SJSA1 (cell line): ENCODE results near the gene PLBD2. TPM values are rescaled to one million over a fixed set of nuclear protein-coding genes. Genes with fewer than 3 reads are reported as not detected.

Experiments used
- DNase-seq, 2 experiments: peaks; one replicate each; pipeline ENCODE4 v3.0.0-alpha.2; 2015 to 2020; ENCODE audit warnings: low spot score in 2 of 2, low read depth in 1 of 2
- H3K27ac ChIP-seq: fragments of 250-450 bp; sonication (Bioruptor Pico); 2 replicates; pipeline ENCODE4 v1.5.1; 2020; ENCODE audit warnings: mild to moderate bottlenecking, moderate library complexity
- H3K27me3 ChIP-seq: fragments of 250-450 bp; sonication (Bioruptor Pico); replicated peaks from 2 replicates; pipeline ENCODE4 v1.5.1; 2020; ENCODE audit warnings: mild to moderate bottlenecking, moderate library complexity
- H3K36me3 ChIP-seq: fragments of 250-450 bp; sonication (Bioruptor Pico); 2 replicates; pipeline ENCODE4 v1.5.1; 2020; ENCODE audit warnings: mild to moderate bottlenecking
- H3K4me1 ChIP-seq: fragments of 250-450 bp; sonication (Bioruptor Pico); replicated peaks from 2 replicates; pipeline ENCODE4 v1.6.1; 2021; ENCODE audit warnings: mild to moderate bottlenecking
- H3K4me3 ChIP-seq: fragments of 250-450 bp; sonication (Bioruptor Pico); 2 replicates; pipeline ENCODE4 v1.5.1; 2020; ENCODE audit warnings: mild to moderate bottlenecking
- H3K9me3 ChIP-seq: fragments of 250-450 bp; sonication (Bioruptor Pico); replicated peaks from 2 replicates; pipeline ENCODE4 v1.5.1; 2020; ENCODE audit warnings: mild to moderate bottlenecking
- total RNA-seq: library from RNA; depleted of rRNA; stranded (reverse); fragments of >200 nt; shearing (Covaris generic); gene quantifications from 2 replicates; pipeline ENCODE4 v1.2.3, GENCODE V29; 2014

Gene PLBD2
- total RNA-seq, 1 experiment from 2014 or later = 11.8 TPM

- no peaks in the 10 kb centered on the region for H3K27me3 ChIP-seq
- no peaks in the 10 kb centered on the region for H3K4me1 ChIP-seq
- no peaks in the 10 kb centered on the region for H3K36me3 ChIP-seq
- no peak overlapping the region for H3K27ac ChIP-seq
- H3K9me3 ChIP-seq = no peaks in the 10 kb centered on the region
- no peak for DNase-seq
- H3K4me3 ChIP-seq = no peak overlapping the region
Observed at GRCh38 chr12:113413488-113413939, 55.1 kb downstream of the PLBD2 start.

- Histone ChIP-seq H3K27me3 (no peaks in the 10 kb centered on the region), H3K36me3 (no peaks in the 10 kb centered on the region), H3K4me3 (no peak overlapping the region), H3K9me3 (no peaks in the 10 kb centered on the region), H3K4me1 (no peaks in the 10 kb centered on the region), H3K27ac (no peak overlapping the region)
- DNase-seq = no peak
Observed at GRCh38 chr12:113414519-113415038, 56.2 kb downstream of the PLBD2 start.

- no peaks in the 10 kb centered on the region for H3K9me3 ChIP-seq
- H3K27ac ChIP-seq = no peak overlapping the region
- no peak overlapping the region for H3K4me3 ChIP-seq
- no peaks in the 10 kb centered on the region for H3K27me3 ChIP-seq
- no peaks in the 10 kb centered on the region for H3K36me3 ChIP-seq
- DNase-seq = no peak
- no peaks in the 10 kb centered on the region for H3K4me1 ChIP-seq
Observed at GRCh38 chr12:113416091-113416754, 57.8 kb downstream of the PLBD2 start.

- Histone ChIP-seq H3K4me3 (no peak overlapping the region), H3K27ac (no peak overlapping the region), H3K36me3 (no peaks in the 10 kb centered on the region), H3K27me3 (no peaks in the 10 kb centered on the region), H3K4me1 (peaks cover 5% of the 10 kb centered on the region), H3K9me3 (no peaks in the 10 kb centered on the region)
- DNase-seq = no peak
Observed at GRCh38 chr12:113418213-113418879, 60.0 kb downstream of the PLBD2 start.

GRCh38 chr12:113420996-113421595 lies 62.7 kb downstream of the PLBD2 start:
- H3K9me3 ChIP-seq = no peaks in the 10 kb centered on the region

GRCh38 chr12:113422030-113422885 lies 63.9 kb downstream of the PLBD2 start, which contains the start of gene SDSL:
Gene SDSL, plus strand, starts transcription at chr12:113422380. Its CDS starts 5,603 bp downstream, at chr12:113427983.
- Histone ChIP-seq H3K36me3 (no peaks in the 10 kb centered on the region), H3K4me1 (peaks cover 5% of the 10 kb centered on the region), H3K27me3 (no peaks in the 10 kb centered on the region), H3K9me3 (no peaks in the 10 kb centered on the region), H3K4me3 (peak within 1 kb of the TSS; percentile 51), H3K27ac (peak within 1 kb of the TSS; percentile 63)
- DNase-seq = peak; percentile 81 to 87

More at GRCh38 chr12:113420996-113421595, 62.7 kb downstream of the PLBD2 start:
- DNase-seq = no peak
- H3K4me1 ChIP-seq = peaks cover 5% of the 10 kb centered on the region
- no peak overlapping the region for H3K4me3 ChIP-seq
- no peak overlapping the region for H3K27ac ChIP-seq
- no peaks in the 10 kb centered on the region for H3K36me3 ChIP-seq
- H3K27me3 ChIP-seq = no peaks in the 10 kb centered on the region

GRCh38 chr12:113422886-113423669 lies 64.7 kb downstream of the PLBD2 start:
- DNase-seq = peak in 1 of 2 experiments; percentile 3
- peak overlapping the region; percentile 63; the same call in 1 of the 2 replicates for H3K27ac ChIP-seq
- peaks cover 5% of the 10 kb centered on the region for H3K4me1 ChIP-seq
- H3K9me3 ChIP-seq = no peaks in the 10 kb centered on the region
- H3K4me3 ChIP-seq = peak overlapping the region; percentile 51
- H3K36me3 ChIP-seq = no peaks in the 10 kb centered on the region
- H3K27me3 ChIP-seq = no peaks in the 10 kb centered on the region

- Histone ChIP-seq H3K27ac (no peak overlapping the region), H3K27me3 (no peaks in the 10 kb centered on the region), H3K36me3 (no peaks in the 10 kb centered on the region), H3K4me1 (peaks cover 5% of the 10 kb centered on the region), H3K4me3 (no peak overlapping the region), H3K9me3 (no peaks in the 10 kb centered on the region)
- no peak for DNase-seq
Observed at GRCh38 chr12:113424456-113424855, 66.1 kb downstream of the PLBD2 start.

- peak; percentile 46 to 56 for DNase-seq
- no peaks in the 10 kb centered on the region for H3K9me3 ChIP-seq
- no peak overlapping the region for H3K27ac ChIP-seq
- H3K4me3 ChIP-seq = no peak overlapping the region
- H3K4me1 ChIP-seq = peaks cover 5% of the 10 kb centered on the region
- H3K36me3 ChIP-seq = no peaks in the 10 kb centered on the region
- H3K27me3 ChIP-seq = no peaks in the 10 kb centered on the region
Observed at GRCh38 chr12:113424915-113425823, 66.8 kb downstream of the PLBD2 start.

GRCh38 chr12:113425960-113426453 lies 67.6 kb downstream of the PLBD2 start:
- no peaks in the 10 kb centered on the region for H3K9me3 ChIP-seq
- no peaks in the 10 kb centered on the region for H3K36me3 ChIP-seq
- DNase-seq = no peak
- H3K27ac ChIP-seq = no peak overlapping the region
- H3K4me3 ChIP-seq = no peak overlapping the region
- H3K27me3 ChIP-seq = no peaks in the 10 kb centered on the region
- peaks cover 5% of the 10 kb centered on the region for H3K4me1 ChIP-seq

- Histone ChIP-seq H3K36me3 (no peaks in the 10 kb centered on the region), H3K27ac (no peak overlapping the region), H3K4me1 (peaks cover under 1% of the 10 kb centered on the region), H3K4me3 (no peak overlapping the region), H3K9me3 (no peaks in the 10 kb centered on the region), H3K27me3 (no peaks in the 10 kb centered on the region)
- DNase-seq = no peak
Observed at GRCh38 chr12:113427882-113428281, 69.5 kb downstream of the PLBD2 start.

- H3K4me1 ChIP-seq = no peaks in the 10 kb centered on the region
- H3K27ac ChIP-seq = no peak overlapping the region
- H3K4me3 ChIP-seq = no peak overlapping the region
- no peaks in the 10 kb centered on the region for H3K9me3 ChIP-seq
- DNase-seq = no peak
- H3K27me3 ChIP-seq = no peaks in the 10 kb centered on the region
- no peaks in the 10 kb centered on the region for H3K36me3 ChIP-seq
Observed at GRCh38 chr12:113428482-113428881, 70.1 kb downstream of the PLBD2 start.
